Ovary (tissue), 3 donors: ENCODE results near the gene PGAP3.

ENCODE experiments used
- CTCF ChIP-seq, 3 donors: fragments of 450-650 bp in 2 of 3; fragments of 200-600 bp in 1 of 3; IDR thresholded peaks; one replicate each; pipeline versions ENCODE4 v1.5.1 to v1.8.0; 2016 to 2022; ENCODE audit warnings: antibody characterized with exemption in 3 of 3, mild to moderate bottlenecking in 1 of 3
- EP300 ChIP-seq: sonication (generic); formaldehyde crosslinking; IDR thresholded peaks from one replicate; pipeline ENCODE4 v1.6.1; 2017; ENCODE audit warnings: antibody characterized with exemption
- POLR2A ChIP-seq: fragments of 450-650 bp; IDR thresholded peaks from one replicate; pipeline ENCODE4 v1.6.1; 2017; ENCODE audit warnings: antibody characterized with exemption, mild to moderate bottlenecking, moderate library complexity
- donor health status: DM: no; HTN: no; CAD: no.

GRCh38 chr17:39629898-39630297 lies 58.0 kb downstream of the PGAP3 start:
- no peak for TF ChIP-seq CTCF (IDR thresholded peaks at IDR 0.05)
- TF ChIP-seq EP300 = no peak
- no peak for TF ChIP-seq POLR2A
